HG02943 (cell line): ENCODE results near the gene APOA1.
"Not testable (repeated sequence)": the region's sequence is repeated elsewhere in the genome, so short reads cannot be mapped to it uniquely, and the experiment has no call there.

Source experiments
- ATAC-seq: cut with Tn5 transposase; IDR thresholded peaks from one replicate; pipeline ENCODE4 v1.9.1; 2021; ENCODE audit warnings: mild to moderate bottlenecking, low read depth, moderate library complexity; ENCODE audit not compliant: unreplicated experiment

The APOA1 gene

DNA sequence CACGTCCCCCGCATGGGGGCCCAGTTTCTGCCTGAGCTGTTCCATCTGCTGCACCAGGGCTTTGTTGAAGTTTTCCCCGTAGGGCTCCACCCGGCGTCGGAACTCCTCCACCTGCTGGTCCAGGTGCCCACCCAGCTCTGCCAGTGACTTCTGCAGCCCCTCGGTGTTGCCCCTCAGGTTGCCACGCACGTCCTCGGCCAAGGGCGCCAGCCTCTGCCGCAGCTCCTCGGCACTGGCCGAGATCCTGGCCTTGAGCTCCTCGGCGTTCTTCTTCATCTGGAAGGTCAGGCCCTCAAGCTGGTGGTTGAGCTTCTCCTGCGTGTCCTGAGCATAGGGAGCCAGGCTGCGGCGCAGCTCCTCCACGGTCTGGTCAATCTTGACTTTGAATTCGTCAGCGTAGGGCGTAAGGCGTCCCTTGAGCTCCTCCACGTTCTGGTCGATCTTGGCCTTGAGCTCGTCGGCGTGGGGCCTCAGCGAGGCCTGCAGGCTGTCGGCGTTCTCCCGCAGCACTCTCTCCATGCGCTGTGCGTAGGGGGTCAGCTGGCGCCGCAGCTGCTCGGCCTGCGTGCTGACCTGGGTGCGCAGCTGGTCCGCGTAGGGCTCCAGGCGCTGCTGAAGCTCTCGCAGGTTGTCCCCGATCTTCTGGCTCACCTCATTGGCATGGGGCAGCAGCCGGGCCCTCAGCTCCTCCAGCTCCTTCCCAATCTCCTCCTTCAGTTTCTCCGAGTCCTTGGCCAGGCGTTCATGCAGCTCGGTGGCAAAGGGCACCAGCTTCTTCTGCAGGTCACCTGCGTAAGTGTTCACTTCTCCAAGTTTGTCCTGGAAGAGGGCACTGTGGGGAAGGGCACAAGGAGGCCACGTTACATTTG lies 16.1 kb downstream of the APOA1 start:
- no peak for ATAC-seq

DNA sequence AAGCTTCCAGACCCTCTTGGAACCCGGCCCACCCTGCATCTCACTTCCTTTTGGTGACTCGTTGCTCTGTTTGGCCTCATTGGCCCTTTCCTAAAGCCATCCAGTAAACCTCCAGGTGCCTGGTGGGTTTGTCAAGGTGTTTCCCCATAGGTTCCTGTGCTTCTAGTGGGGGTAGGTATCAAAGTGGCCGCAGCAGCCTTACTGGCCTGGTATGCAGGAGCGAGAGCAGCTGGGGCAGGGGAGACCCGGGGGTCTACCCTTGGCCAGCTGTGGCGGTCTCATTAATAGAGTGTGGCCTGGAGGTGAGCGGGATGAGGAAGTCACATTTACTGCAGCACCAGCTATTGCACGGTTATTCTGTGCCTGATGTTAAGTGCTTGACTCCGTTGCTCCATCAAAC lies 18.4 kb downstream of the APOA1 start:
- ATAC-seq = no peak

DNA sequence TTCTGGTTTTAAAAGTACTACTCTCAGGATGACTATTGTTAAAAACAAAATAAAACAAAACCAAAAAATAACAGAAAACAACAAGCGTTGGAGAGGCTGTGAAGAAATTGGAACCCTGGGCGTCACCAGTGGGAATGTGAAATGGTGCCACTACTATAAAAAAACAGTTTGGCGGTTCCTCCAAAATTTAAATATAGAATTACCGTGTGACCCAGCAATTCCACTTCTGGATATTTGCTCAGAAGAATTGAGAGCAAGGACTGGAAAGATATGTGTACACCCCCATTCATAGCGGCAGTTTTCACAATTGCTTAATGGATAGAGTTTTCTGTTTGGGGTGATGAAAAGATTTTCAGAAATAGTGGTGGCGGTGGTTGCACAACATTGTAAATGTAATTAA lies 22.9 kb downstream of the APOA1 start:
- ATAC-seq = no peak

DNA sequence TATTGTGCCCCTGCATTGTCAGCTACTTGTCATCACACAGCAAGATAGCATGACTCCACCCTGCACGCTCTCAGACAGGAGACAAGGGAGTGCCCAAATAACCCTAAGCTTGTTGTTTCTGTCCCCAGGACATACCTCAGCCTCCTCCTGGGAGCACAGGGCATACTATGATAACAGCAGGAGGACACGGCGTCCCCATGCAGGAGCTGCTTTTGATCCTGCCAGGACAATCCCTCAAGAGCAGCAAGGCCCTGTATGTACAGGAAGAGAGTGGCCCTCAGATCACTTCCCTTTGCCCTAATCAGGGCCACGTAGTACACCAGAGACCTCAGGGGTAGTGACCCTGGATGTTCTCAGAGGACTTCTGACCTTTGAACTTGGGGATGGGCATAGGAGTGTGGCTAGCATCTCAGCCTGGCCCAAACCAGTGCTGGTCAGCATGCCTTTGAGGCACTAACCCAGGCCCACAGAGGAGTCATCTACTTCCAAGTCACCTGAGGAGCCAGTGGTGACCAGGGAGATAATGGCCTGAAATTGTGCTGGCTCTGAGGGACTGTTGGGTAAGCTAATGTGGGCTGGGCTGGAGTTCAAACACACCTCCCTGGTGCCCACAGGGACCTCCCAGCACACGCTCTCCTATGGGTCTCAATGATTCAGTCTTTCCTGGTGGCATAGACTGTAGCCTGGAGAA lies 23.5 kb downstream of the APOA1 start:
- no peak for ATAC-seq

DNA sequence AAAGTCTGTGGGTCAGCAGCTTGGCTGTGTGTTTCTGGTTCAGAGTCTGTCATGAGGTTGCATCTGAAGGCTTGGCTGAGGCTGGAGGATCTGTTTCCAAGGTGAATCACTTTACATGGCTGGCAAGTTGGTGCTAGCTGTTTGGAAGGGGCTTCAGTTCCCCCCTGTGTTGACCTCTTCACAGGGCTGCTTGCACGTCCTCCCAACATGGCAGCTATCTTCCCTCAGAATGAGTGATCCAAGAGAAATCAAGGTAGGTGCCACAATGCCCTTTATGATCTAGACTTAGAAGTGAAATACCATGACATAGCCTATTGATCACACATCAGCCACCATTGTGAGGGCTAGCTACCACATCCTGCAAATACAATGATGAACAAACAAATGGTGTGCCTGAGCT lies 24.3 kb downstream of the APOA1 start:
- no peak for ATAC-seq

DNA sequence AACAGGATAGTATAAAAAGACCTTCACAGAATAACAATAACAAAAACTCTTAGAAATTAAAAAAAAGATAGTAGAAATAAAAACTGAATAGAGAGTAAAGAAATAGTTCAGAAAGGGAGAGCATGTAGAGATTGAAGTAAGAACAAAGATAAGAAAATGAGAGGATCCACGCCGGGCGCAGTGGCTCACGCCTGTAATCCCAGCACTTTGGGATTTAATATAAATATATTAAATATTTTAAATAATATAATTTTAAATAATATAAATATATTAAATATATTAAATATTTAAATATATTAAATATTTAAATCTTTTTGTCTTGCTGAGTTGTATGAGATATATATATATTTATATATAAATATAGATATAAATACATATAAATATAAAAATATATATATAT lies 25.3 kb downstream of the APOA1 start:
- no peak for ATAC-seq

DNA sequence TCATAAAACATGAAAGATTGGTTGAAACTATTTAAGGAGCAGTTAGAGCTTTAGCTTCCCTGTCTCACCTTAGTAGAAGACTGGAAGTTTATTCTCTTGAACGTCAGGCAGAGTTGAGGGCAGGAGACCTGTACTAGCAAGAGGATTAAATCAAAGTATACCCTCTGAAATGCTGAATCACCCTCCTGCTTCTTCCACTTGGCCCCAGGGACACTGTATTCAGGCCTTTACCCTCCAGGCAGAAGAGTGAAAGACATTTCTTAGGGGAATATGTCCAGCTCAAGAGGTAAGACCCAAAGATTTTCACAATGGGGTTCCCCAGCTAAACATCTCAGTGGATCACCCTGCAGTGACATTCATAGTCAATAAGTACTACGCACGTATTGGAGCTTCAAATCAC lies 26.2 kb downstream of the APOA1 start:
- no peak for ATAC-seq

DNA sequence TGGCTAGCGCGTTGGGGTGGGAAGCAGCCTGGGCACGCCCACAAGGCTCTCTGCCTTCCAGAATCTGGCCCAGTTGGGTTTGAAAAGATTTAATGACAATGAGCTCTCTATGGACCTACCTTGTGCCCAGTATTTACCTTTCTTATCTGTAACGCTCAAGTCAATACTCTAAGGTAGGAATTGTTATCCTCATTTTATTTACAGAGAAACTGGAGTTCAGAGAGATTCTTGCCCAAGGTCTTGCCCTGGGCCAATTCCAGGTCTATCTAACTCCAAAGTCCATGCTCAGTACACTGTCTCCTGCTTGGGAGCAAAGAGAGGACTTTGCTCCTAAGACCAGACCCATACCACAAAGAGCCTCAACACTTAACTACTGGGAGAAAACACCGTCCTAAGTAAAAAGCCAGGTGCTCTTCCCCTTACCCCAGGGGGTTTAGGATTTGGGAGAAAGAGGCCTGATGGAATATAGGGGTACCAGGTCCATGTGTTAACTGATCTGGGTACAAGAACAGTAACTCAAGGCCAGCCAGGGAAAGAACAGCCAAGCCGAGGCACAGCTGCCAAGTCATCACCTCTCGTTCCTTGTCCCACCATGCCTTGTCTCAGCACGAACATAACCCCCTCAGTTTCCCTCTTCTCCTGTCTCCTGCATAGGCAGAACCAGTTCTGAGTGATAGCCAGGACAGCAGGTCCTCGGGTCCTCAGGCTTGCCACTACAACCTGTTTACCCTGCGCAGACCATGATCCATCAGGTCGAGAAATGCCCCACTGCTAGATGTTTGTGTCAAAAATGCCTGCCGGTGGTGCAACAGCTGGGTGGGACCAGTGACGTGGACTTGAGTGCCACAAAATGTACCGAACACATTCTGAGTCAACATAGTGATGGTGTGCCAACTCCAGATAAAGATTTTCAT lies 28.9 kb downstream of the APOA1 start:
- ATAC-seq = no peak

DNA sequence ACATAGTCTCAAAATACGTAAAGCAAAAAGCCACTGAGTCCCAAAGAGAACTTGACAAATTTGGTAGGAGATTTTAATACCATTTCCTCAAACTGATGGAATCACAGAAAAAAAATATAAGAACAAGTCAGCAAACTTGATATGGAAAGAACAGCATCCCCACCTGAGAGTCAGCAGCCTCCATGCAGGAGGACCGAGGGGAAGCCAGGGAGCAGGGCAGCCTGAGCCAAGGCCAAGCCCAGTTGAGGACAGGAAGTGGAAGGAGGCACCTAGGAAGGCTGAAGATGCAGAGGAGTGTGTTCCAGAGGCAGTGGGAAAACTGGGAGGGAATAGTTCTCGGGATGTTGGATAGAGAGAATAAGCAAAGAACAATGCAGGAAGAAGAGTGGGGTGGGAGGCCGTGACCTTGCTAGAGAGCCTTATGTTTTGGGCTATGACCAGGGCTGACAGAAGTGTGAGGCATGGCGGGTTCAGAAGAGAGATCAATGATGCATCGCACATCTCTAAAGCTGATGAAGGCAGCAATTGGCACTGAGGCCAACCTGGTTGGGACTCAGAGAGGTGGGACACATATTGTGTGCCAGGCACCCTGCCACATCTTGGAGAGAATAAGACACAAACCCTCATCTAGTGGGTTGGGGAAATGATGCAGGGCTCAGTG lies 29.7 kb downstream of the APOA1 start:
- ATAC-seq = no peak

DNA sequence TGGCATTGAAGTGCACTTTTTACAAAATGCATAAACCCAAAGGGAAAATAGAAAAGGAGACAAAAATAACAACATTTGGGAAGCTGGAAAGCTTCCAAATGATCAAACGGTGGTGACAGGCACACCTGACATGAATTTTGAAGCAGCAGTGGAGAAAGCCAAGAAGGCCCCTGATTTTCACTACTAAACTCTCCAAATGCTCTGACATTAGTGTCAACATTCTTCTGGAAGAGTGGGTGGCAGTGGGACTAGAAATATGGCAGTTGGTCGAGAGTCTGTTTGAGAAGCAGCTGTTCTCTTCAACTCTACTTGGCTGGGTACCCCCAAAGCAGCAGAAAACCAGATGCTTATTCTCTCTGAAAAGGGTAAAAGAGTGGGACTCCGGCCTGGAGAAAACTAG lies 33.4 kb downstream of the APOA1 start:
- ATAC-seq = no peak

DNA sequence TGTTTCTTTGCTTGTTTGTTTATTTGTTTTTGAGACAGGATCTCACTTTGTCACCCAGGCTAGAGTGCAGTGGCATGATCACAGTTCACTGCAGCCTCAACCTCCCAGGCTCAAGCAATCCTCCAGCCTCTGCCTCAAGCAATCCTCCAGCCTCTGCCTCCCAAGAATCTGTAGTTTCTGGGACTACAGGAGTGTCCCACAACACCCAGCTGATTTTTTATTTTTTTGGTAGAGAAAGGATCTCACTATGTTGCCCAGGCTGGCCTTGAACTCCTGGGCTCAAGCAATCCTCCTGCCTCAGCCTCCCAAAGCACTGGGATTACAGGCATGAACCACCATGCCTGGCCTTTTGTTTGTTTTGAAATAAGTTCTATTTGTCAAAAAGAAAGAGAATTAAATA lies 35.8 kb downstream of the APOA1 start:
- not testable (repeated sequence) for ATAC-seq

DNA sequence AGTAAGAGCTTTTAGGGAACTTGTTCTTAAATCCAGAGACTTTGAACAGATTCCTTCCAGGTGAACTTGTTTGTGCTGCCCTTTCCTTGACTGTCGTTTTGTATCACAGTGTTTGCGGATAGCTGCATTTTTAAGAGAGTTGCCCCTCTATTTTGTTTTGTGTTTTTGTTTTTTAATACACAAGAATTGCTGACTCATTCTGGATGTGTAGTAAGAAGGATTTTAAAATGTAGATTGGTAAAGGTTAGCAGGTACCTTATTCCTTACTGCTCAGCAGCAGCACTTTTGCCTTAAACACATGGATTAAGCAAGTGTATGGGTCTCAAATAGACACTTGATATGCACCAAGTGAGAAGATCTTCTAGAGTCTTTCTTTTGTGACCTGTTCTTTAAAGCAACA lies 36.8 kb downstream of the APOA1 start:
- no peak for ATAC-seq

DNA sequence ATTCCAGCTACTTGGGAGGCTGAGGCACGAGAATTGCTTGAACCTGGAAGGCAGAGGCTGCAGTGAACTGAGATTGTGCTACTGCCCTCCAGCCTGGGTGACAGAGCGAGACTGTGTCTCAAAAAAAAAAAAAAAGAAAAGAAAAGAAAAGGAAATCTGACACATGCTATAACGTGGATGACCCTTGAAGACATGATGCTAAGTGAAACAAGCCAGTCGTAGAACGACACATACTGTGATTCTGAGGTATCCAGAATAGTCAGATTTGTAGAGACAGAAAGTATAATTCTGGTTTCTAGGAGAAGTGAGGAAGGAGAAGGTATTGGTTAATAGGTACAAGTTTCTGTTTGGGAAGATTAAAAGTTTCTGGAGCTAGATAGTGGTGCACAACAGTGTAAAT lies 39.1 kb downstream of the APOA1 start:
- no peak for ATAC-seq

DNA sequence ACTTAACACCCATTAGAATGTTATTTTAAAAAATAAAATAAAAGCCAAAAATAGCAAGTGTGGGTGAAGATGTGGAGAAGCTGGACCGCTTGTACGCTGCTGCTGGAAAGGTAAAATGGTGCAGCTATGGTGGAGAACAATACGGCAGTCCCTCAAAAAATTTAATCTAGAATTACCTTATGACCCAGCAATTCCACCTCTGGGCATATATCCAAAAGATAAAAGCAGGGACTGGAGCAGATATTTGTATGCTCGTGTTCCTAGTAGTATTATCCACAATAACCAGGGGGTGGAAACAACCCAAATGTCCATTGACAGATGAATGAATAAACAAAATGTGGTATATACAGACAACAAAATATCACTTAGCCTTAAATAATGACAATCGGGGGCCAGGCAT lies 39.6 kb downstream of the APOA1 start:
- ATAC-seq = no peak

DNA sequence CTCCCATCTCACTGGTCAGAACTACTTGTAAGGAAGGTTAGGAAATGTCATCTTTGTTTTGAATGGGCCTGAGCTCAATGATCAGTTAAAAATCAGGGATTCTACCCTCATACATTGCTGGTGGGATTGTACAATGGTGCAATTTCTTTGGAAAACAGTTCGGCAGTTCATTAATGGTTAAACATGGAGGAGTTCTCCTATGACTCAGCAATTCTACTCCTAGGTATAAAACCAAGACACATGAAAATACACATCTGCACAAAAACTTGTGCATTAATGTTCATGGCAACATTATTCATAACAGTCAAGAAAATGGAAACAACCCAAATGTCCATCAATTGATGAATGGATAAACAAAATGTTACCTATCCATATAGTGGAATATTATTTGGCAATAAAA lies 40.9 kb downstream of the APOA1 start:
- no peak for ATAC-seq

DNA sequence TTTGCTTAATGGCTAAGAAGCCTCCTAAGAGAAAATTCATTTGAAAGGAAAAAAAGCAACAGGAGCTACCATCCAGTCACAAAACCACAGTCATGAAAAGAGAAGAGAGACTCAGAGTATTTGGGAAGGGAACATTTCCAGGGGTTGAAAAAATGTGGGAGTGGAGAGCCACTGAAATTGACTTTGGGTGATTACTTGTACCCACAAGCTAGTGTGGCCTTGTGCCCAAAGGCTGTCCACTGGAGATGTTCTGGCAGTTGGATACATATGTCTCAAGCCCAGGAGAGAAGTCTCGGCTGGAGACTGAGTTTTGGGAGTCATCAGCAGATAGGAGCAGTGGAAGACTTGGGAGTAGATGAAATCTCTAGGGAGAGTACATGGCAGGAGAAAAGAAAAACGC lies 42.6 kb downstream of the APOA1 start:
- no peak for ATAC-seq

DNA sequence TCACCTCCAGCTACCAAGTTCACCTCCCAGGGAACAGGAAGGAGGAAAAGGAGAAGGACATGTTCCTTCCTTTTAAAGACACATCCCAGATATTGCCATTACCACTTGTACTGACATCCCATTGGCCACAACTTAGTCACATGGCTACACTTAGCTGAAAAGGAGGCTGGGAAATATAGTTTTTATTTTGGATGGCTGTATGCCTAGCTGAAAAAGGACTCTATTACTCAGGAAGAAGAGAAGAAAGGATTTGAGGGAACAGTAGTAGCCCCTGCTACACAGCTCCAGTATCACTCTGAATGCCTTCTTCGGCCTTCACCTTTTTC lies 43.7 kb downstream of the APOA1 start:
- no peak for ATAC-seq

DNA sequence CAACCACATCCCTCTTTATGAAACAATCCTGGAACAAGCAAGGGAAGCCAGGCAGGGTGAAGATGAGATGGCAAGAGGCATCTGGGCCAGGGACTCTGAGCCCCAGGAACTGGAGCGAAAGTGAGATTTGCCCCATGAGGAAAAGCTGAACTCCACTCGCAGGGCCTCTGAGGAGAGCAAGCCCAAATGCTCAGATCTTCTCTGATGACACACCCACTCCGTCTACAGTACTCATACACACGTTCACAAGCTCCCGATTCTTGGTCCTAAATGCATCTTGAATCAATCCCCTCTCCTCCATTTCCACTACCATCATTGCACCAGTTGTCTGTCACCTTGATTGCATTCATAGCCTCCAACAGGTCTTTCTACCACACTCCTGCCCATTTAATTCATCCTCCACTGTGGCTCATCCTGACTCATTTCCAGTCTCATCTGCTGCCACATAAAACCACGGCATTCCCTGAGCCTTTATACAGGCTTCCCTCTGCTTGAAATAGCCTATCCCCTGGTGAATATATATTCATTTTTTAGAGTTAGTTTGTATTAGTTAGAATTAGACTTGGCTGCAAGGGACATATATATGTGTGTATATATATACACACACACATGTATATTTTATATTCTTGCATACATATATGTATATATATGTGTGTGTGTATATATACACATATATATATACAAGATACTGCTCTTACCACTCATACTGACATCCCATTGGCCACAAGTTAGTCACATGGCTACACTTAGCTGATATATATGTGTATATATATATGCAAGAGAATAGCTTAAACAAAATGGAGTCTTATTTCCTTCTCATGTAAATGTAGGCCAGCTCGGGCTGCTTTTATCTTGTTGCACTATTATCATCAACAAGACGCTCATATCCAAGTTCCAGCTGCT lies 44.3 kb downstream of the APOA1 start:
- ATAC-seq = no peak

DNA sequence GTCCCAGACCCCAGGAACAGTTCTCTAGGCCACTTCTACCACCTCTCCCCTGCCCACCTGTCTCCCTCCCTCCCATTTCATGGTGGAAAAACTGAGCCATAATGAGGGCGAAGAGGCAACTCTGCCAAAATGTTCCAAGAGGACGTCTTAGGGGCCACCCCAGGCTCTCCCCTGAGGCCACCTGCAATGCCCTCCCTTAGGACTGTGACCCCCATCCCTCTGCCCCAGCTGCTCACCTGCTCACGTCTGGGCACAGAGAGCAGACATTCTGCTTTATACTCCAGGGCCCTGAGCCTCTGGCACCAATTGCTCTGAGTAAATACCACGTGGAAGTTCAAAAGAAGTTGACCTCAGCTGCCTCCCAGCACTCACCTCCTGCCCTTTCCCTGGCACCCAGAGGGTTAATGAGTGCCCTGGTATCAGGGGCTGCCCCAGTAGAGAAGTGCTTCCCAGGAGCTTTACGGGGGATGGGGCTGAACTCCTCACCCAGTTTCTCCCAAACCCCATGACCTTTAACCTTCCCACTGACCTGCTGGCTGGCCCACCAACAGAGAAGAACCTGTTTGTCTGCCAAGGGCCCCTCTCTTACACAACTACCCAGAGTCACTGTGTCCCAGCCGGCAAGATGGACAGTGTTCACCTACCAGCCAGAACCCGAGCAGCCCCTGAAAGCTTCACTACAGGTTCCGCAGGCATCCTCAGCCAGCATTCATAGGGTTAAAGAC lies 45.1 kb downstream of the APOA1 start:
- ATAC-seq = no peak
